T47D (cell line): ENCODE data around the gene TMEM217.
"Not testable (repeated sequence)": the region's sequence is repeated elsewhere in the genome, so short reads cannot be mapped to it uniquely, and the experiment has no call there.

Experiments
- DNase-seq, 2 experiments: peaks; one replicate each; pipeline versions ENCODE4 v3.0.0 to v3.0.0-alpha.2; 2011 to 2012; ENCODE audit warnings: low read depth in 1 of 2, low spot score in 1 of 2
- JUND ChIP-seq: IDR thresholded peaks from 2 replicates; pipeline ENCODE4 v1.6.1; 2012; ENCODE audit warnings: low read depth
- in situ Hi-C: cut with HindIII; loops from 2 replicates; pipeline ENCODE4 v1.10.0; 2016; ENCODE audit warnings: low sequenced_read_pairs, low pct_unique_long_range_greater_than_20kb

The TMEM217 gene

GRCh38 chr6:37192666-37193065 lies 65.3 kb downstream of the TMEM217 start:
- DNase-seq: no peak
- TF ChIP-seq JUND: no peak
- in situ Hi-C loops: no loop called here

- DNase-seq: no peak
- no peak for TF ChIP-seq JUND
- in situ Hi-C loops: no loop called here
Observed at GRCh38 chr6:37190159-37190535, 67.8 kb downstream of the TMEM217 start.

- in situ Hi-C loops: no loop called here
- TF ChIP-seq JUND: no peak
Observed at GRCh38 chr6:37188962-37189510, 68.9 kb downstream of the TMEM217 start.

GRCh38 chr6:37187321-37188022 lies 70.5 kb downstream of the TMEM217 start:
- in situ Hi-C loops: no loop called here
- no peak for DNase-seq
- no peak for TF ChIP-seq JUND

More at GRCh38 chr6:37188962-37189510, 68.9 kb downstream of the TMEM217 start:
- DNase-seq: no peak

GRCh38 chr6:37185949-37186720 lies 71.8 kb downstream of the TMEM217 start:
- in situ Hi-C loops, DNase-seq: not testable (repeated sequence)

- no peak for DNase-seq
- in situ Hi-C loops: no loop called here
- no peak for TF ChIP-seq JUND
Observed at GRCh38 chr6:37182736-37183590, 75.0 kb downstream of the TMEM217 start.

GRCh38 chr6:37180610-37181009 lies 77.3 kb downstream of the TMEM217 start:
- in situ Hi-C loops: not testable (repeated sequence)

GRCh38 chr6:37180075-37180474 lies 77.9 kb downstream of the TMEM217 start:
- in situ Hi-C loops: no loop called here
- TF ChIP-seq JUND: no peak
- DNase-seq: no peak

More at GRCh38 chr6:37180610-37181009, 77.3 kb downstream of the TMEM217 start:
- not testable (repeated sequence) for DNase-seq

GRCh38 chr6:37177935-37178517 lies 79.9 kb downstream of the TMEM217 start:
- in situ Hi-C loops: no loop called here
- no peak for DNase-seq
- TF ChIP-seq JUND: no peak

- no peak for TF ChIP-seq JUND
- no peak for DNase-seq
- in situ Hi-C loops: no loop called here
Observed at GRCh38 chr6:37177077-37177934, 80.6 kb downstream of the TMEM217 start.

GRCh38 chr6:37176268-37177076 lies 81.5 kb downstream of the TMEM217 start:
- TF ChIP-seq JUND: no peak
- in situ Hi-C loops: no loop called here
- DNase-seq: no peak
